Stomach smooth muscle (tissue), 2 donors: ENCODE results near the gene SNRNP200.
"Not testable (repeated sequence)": the region's sequence is repeated elsewhere in the genome, so short reads cannot be mapped to it uniquely, and the experiment has no call there.

Experiments
- H3K27ac ChIP-seq: one replicate; pipeline ENCODE4 v1.7.0; 2013; ENCODE audit warnings: mild to moderate bottlenecking, low read length, inconsistent platforms
- H3K27me3 ChIP-seq, 2 donors: one replicate each; pipeline ENCODE4 v1.7.0; 2013; ENCODE audit warnings: low read length in 2 of 2; ENCODE audit not compliant: insufficient read depth in 2 of 2, control insufficient read depth in 1 of 2
- H3K36me3 ChIP-seq, 2 donors: one replicate each; pipeline ENCODE4 v1.7.0; 2013; ENCODE audit warnings: low read length in 2 of 2; ENCODE audit not compliant: control insufficient read depth in 2 of 2, insufficient read depth in 2 of 2
- H3K4me1 ChIP-seq: one replicate; pipeline ENCODE4 v1.7.0; 2013; ENCODE audit warnings: low read length; ENCODE audit not compliant: control insufficient read depth, insufficient read depth
- H3K4me3 ChIP-seq, 2 donors: one replicate each; pipeline ENCODE4 v1.7.0; 2013; ENCODE audit warnings: low read length in 2 of 2
- H3K9ac ChIP-seq, 2 donors: one replicate each; pipeline ENCODE4 v1.7.0; 2013; ENCODE audit warnings: low read length in 2 of 2, mild to moderate bottlenecking in 1 of 2
- H3K9me3 ChIP-seq, 2 donors: one replicate each; pipeline ENCODE4 v1.7.0; 2013; ENCODE audit warnings: low read length in 2 of 2; ENCODE audit not compliant: control insufficient read depth in 2 of 2
- donor health status: healthy.
- donor health status: Pancreatic carcinoma.

Gene SNRNP200

GRCh38 chr2:96315005-96315399 lies 9.7 kb upstream of the SNRNP200 start:
- no peak overlapping the region for H3K9ac ChIP-seq
- H3K4me1 ChIP-seq = no peaks in the 10 kb centered on the region
- peaks cover 8 to 11% of the 10 kb centered on the region in 2 donors for H3K27me3 ChIP-seq
- H3K36me3 ChIP-seq = no peaks in the 10 kb centered on the region
- H3K4me3 ChIP-seq = no peak overlapping the region
- no peak overlapping the region for H3K27ac ChIP-seq
- H3K9me3 ChIP-seq = no peaks in the 10 kb centered on the region

- no peak overlapping the region for H3K4me3 ChIP-seq
- H3K27me3 ChIP-seq = no peaks in the 10 kb centered on the region
- peaks cover 12% of the 10 kb centered on the region for H3K4me1 ChIP-seq
- peaks cover 1% of the 10 kb centered on the region in 2 donors for H3K36me3 ChIP-seq
- no peak overlapping the region for H3K27ac ChIP-seq
- H3K9ac ChIP-seq = no peak overlapping the region
- no peaks in the 10 kb centered on the region for H3K9me3 ChIP-seq
These were observed 2.9 kb upstream of the SNRNP200 start for GRCh38 chr2:96308248-96308647.

- H3K36me3 ChIP-seq = peaks cover 20% of the 10 kb centered on the region in 2 donors
- peaks cover 12% of the 10 kb centered on the region for H3K4me1 ChIP-seq
- no peaks in the 10 kb centered on the region for H3K27me3 ChIP-seq
- no peaks in the 10 kb centered on the region for H3K9me3 ChIP-seq
- peak overlapping the region in 1 of 2 donors; percentile 78 for H3K9ac ChIP-seq
- H3K4me3 ChIP-seq = peak overlapping the region; percentile 96 to 99
- H3K27ac ChIP-seq = peak overlapping the region; percentile 76
These were observed 1.0 kb upstream of the SNRNP200 start for GRCh38 chr2:96306370-96306769.

- Histone ChIP-seq H3K4me1 (peaks cover 12% of the 10 kb centered on the region), H3K27ac (peak overlapping the region; percentile 76), H3K4me3 (peak overlapping the region; percentile 96 to 99), H3K36me3 (peaks cover 24% of the 10 kb centered on the region in 2 donors), H3K9ac (peak overlapping the region; percentile 78 to 91), H3K27me3 (no peaks in the 10 kb centered on the region), H3K9me3 (no peaks in the 10 kb centered on the region)
These were observed 598 bp upstream of the SNRNP200 start for GRCh38 chr2:96305979-96306308.

- H3K27ac ChIP-seq = no peak overlapping the region
- H3K9ac ChIP-seq = peak overlapping the region; percentile 78 to 96
These were observed 740 bp downstream of the SNRNP200 start for GRCh38 chr2:96304606-96305005.

GRCh38 chr2:96301865-96302264 lies 3.5 kb downstream of the SNRNP200 start:
- Histone ChIP-seq H3K9me3 (no peaks in the 10 kb centered on the region), H3K36me3 (peaks cover 55 to 56% of the 10 kb centered on the region in 2 donors), H3K27me3 (no peaks in the 10 kb centered on the region), H3K4me1 (peaks cover 12% of the 10 kb centered on the region), H3K4me3 (no peak overlapping the region), H3K27ac (no peak overlapping the region), H3K9ac (peak overlapping the region in 1 of 2 donors; percentile 29)

More at GRCh38 chr2:96304606-96305005, 740 bp downstream of the SNRNP200 start:
- H3K36me3 ChIP-seq = peaks cover 28 to 29% of the 10 kb centered on the region in 2 donors
- H3K27me3 ChIP-seq = no peaks in the 10 kb centered on the region
- H3K4me1 ChIP-seq = peaks cover 12% of the 10 kb centered on the region
- H3K4me3 ChIP-seq = peak overlapping the region; percentile 96 to 99
- no peaks in the 10 kb centered on the region for H3K9me3 ChIP-seq

GRCh38 chr2:96296925-96297324 lies 8.4 kb downstream of the SNRNP200 start:
- no peak overlapping the region for H3K9ac ChIP-seq
- H3K9me3 ChIP-seq = no peaks in the 10 kb centered on the region
- H3K27ac ChIP-seq = no peak overlapping the region
- H3K27me3 ChIP-seq = no peaks in the 10 kb centered on the region
- no peak overlapping the region for H3K4me3 ChIP-seq
- peaks cover 74 to 85% of the 10 kb centered on the region in 2 donors for H3K36me3 ChIP-seq
- H3K4me1 ChIP-seq = no peaks in the 10 kb centered on the region

GRCh38 chr2:96294271-96294670 lies 11.1 kb downstream of the SNRNP200 start:
- H3K4me3 ChIP-seq, H3K27ac ChIP-seq, H3K9me3 ChIP-seq, H3K4me1 ChIP-seq, H3K27me3 ChIP-seq, H3K9ac ChIP-seq: not testable (repeated sequence)
- peaks cover 83 to 94% of the 10 kb centered on the region in 2 donors for H3K36me3 ChIP-seq

GRCh38 chr2:96291751-96292150 lies 13.6 kb downstream of the SNRNP200 start:
- H3K27ac ChIP-seq = no peak overlapping the region
- no peaks in the 10 kb centered on the region for H3K4me1 ChIP-seq
- no peaks in the 10 kb centered on the region for H3K9me3 ChIP-seq
- no peaks in the 10 kb centered on the region for H3K27me3 ChIP-seq
- peaks cover 85 to 94% of the 10 kb centered on the region in 2 donors for H3K36me3 ChIP-seq
- H3K9ac ChIP-seq = no peak overlapping the region
- no peak overlapping the region for H3K4me3 ChIP-seq

- peaks cover 95 to 98% of the 10 kb centered on the region in 2 donors for H3K36me3 ChIP-seq
- no peak overlapping the region for H3K27ac ChIP-seq
- no peaks in the 10 kb centered on the region for H3K4me1 ChIP-seq
- H3K9me3 ChIP-seq = no peaks in the 10 kb centered on the region
- H3K27me3 ChIP-seq = no peaks in the 10 kb centered on the region
- H3K9ac ChIP-seq = no peak overlapping the region
- H3K4me3 ChIP-seq = no peak overlapping the region
These were observed 18.0 kb downstream of the SNRNP200 start for GRCh38 chr2:96287273-96287856.

- Histone ChIP-seq H3K27ac (no peak overlapping the region), H3K4me1 (no peaks in the 10 kb centered on the region), H3K4me3 (no peak overlapping the region), H3K9ac (no peak overlapping the region), H3K9me3 (no peaks in the 10 kb centered on the region), H3K36me3 (peaks cover 64 to 65% of the 10 kb centered on the region in 2 donors), H3K27me3 (no peaks in the 10 kb centered on the region)
These were observed 28.4 kb downstream of the SNRNP200 start for GRCh38 chr2:96276787-96277499.
